COLO668 (cell line): ENCODE results near the gene FRMD8.
"Not testable (repeated sequence)": the region's sequence is repeated elsewhere in the genome, so short reads cannot be mapped to it uniquely, and the experiment has no call there.

Source experiments
- DNase-seq: peaks from one replicate; lab custom pipeline; 2025; ENCODE audit not compliant: unreplicated experiment; lab: John Stamatoyannopoulos, UW

The FRMD8 gene

GRCh38 chr11:65412271-65413076 is 26.0 kb downstream of the FRMD8 start:
- DNase-seq = no peak

- DNase-seq = not testable (repeated sequence)
Measured at GRCh38 chr11:65413077-65413664, 26.7 kb downstream of the FRMD8 start.

- DNase-seq = no peak
Measured at GRCh38 chr11:65414776-65415498, 28.5 kb downstream of the FRMD8 start.

GRCh38 chr11:65415499-65416340 is 29.3 kb downstream of the FRMD8 start:
- DNase-seq = no peak

- peak; percentile 86 for DNase-seq
Measured at GRCh38 chr11:65416341-65416824, 29.9 kb downstream of the FRMD8 start.

- DNase-seq = no peak
Measured at GRCh38 chr11:65416841-65417701, 30.6 kb downstream of the FRMD8 start.

GRCh38 chr11:65417702-65418430 is 31.4 kb downstream of the FRMD8 start:
- DNase-seq = no peak

- DNase-seq = no peak
Measured at GRCh38 chr11:65418431-65418680, 31.9 kb downstream of the FRMD8 start.

GRCh38 chr11:65418681-65419459 is 32.4 kb downstream of the FRMD8 start:
- peak; percentile 96 for DNase-seq

- no peak for DNase-seq
Measured at GRCh38 chr11:65419460-65419771, 33.0 kb downstream of the FRMD8 start.

GRCh38 chr11:65419772-65420481 is 33.5 kb downstream of the FRMD8 start:
- DNase-seq = peak; percentile 77

GRCh38 chr11:65420506-65420905 is 34.1 kb downstream of the FRMD8 start:
- no peak for DNase-seq

GRCh38 chr11:65420979-65421793 is 34.7 kb downstream of the FRMD8 start:
- peak; percentile 84 for DNase-seq

- peak; percentile 98 for DNase-seq
Measured at GRCh38 chr11:65421794-65422632, 35.6 kb downstream of the FRMD8 start.

- peak; percentile 92 for DNase-seq
Measured at GRCh38 chr11:65422633-65423515, 36.4 kb downstream of the FRMD8 start, which contains the start of gene NEAT1. Gene NEAT1, plus strand, starts transcription at chr11:65422798.
